Loucy (cell line): ENCODE measurements around the gene VSTM2L.

Experiments used
- CTCF ChIP-seq: fragments of 200-600 bp; sonication (generic); conservative IDR thresholded peaks from 2 replicates; pipeline ENCODE4 v1.5.1; 2014; ENCODE audit warnings: mild to moderate bottlenecking, antibody characterized with exemption, low read length
- EZH2phosphoT487 ChIP-seq: fragments of 200-600 bp; IDR thresholded peaks from 2 replicates; pipeline ENCODE4 v1.6.1; 2018; ENCODE audit warnings: antibody characterized with exemption, mild to moderate bottlenecking, moderate library complexity, borderline replicate concordance

- no peak for TF ChIP-seq CTCF
- no peak for TF ChIP-seq EZH2phosphoT487
Observed at GRCh38 chr20:37929683-37930014, 26.7 kb downstream of the VSTM2L start.
